DMS79 treated with DMSO at 0.1 percent for 48 hours (cell line): ENCODE data around the gene HOMEZ.
A peak's percentile ranks its signal among the peaks of the same experiment; 100 is the strongest.

Experiments
- DNase-seq: peaks from one replicate; lab custom pipeline; 2025; lab: John Stamatoyannopoulos, UW

Gene HOMEZ

DNA sequence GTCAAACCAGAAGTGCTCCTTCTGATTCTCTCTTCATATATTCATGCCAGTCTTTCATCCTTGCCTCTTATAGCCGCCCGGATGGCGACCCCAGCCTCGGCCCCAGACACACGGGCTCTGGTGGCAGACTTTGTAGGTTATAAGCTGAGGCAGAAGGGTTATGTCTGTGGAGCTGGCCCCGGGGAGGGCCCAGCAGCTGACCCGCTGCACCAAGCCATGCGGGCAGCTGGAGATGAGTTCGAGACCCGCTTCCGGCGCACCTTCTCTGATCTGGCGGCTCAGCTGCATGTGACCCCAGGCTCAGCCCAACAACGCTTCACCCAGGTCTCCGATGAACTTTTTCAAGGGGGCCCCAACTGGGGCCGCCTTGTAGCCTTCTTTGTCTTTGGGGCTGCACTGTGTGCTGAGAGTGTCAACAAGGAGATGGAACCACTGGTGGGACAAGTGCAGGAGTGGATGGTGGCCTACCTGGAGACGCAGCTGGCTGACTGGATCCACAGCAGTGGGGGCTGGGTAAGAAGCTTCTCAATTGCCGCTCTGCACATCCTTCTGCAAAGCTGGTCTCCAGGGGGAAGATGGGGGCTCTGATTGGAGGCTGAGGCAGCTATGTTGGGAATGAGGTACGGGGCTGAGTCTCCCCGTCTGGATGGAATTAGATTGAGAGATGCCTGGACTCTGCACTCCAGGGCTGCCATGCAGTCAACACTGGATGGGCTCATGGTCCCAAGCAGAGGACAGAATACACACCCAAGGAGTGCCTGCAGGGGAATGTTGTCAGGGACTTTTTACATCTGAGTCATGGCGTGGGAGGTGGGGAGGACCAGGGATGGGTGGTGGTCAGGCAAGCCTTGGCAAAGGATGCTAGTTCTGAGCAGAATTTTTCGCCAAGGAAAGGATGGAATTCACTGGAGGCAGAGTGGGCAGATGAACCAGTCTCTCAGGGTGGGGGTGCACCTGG lies 22.0 kb upstream of the HOMEZ start:
- no peak for DNase-seq

DNA sequence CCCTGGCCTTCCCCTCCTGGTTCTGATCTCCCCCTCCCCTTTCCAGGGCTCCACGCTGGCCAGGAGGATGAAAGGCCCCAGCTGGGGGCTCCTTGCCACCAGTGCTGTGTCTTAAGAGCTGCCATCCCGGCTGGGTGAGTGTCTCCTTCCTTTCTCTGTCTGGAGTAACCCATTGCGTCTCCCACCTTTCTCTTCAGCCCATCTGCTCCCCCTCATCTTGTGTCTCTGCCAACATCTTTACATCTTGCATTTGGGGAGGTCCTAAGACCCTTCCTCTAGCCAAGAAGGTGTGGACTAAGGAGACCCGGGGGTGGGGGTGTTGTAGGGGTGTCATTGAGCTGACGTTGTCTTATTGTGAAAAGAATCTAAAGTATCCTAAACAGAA lies 21.2 kb upstream of the HOMEZ start:
- DNase-seq = no peak

DNA sequence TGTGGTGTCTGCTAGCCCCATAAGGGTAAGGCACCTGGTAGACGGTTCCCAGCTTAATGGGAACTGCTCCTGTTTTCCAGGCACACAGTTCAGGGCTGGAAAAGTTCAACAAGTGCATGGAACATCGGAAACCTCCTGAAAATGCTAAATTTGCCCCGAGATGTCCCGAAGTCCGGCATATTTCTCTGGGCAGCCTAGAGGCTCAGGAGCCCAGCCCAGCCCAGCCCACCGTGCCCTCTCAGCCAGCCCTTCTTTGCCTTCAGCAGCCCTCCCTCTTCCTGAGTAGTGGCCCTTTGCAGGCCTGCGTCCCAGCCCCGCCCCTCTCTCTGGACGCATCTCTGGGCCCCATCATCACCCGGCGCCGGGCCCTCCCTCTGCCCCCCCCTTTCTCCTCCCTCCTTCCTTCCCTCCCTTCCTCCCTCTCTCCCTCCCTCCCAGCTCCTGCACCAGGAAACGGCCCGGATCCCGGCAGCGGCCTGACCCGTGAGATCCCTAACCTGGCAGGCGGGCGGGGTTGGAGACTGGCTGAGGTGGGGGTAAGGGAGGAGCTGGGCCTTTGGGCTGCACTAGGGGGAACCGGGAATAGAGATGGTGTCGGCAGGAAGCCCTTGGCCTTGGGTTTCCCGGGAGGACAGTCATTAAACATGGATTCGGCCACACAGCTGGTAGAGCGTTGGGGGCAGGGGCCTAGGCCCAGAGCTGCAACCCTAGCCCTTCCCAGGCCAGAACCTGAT lies 20.6 kb upstream of the HOMEZ start, which contains the start of gene BCL2L2:
TSS of gene BCL2L2 (plus strand) at position 422 of the 734 bp plus-strand sequence. CDS start 935 bp downstream, outside the sequence.
- peak; percentile 93 for DNase-seq

DNA sequence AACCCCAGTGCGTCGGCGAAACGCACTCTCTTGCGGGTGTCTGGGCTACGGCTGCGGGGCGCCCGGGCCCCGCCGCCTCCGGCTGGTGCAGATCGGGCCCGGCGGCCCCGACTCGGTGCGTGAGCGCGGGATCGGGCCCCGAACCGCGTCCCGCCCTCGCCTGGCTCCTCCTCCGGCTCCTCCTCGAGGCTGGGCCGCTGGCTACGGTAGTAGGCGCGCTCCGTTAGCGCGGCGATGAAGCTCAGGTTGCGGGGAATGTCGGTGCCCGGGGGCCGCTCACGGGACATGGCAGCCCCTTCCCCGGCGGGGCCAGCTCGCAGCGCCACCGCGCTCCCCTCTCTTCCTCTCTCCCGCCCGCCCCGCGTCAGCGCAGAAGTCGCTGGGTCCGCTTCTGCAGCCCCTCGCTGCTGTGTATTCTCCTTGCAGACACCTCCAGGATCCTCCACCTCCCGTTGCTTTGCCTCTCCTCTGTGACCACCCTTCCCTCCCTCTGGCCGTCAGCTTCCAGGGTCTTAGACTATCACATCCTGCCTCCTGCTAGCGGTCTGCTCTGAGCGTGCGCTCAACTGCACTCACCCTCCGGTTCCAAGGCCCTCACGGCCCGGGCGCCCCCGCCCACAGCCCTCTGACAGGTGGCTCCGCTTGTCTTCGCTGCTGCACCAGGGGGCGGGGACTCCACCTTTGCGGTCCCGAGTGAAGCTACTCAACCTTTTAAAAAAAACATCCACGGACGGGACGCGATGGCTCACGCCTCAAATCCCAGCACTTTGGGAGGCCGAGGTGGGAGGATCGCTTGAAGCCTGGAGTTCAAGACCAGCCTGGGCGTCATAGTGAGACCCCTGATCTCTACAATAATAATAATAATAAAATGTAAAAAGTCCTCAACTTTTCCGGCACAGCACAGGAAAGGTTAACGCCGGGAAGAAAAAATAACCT lies 16.6 kb upstream of the HOMEZ start, which contains the start of gene PPP1R3E:
TSS of gene PPP1R3E (minus strand) at position 570 of the 936 bp plus-strand sequence. CDS start at position 287, 283 bp downstream.
- DNase-seq = peak; percentile 87

DNA sequence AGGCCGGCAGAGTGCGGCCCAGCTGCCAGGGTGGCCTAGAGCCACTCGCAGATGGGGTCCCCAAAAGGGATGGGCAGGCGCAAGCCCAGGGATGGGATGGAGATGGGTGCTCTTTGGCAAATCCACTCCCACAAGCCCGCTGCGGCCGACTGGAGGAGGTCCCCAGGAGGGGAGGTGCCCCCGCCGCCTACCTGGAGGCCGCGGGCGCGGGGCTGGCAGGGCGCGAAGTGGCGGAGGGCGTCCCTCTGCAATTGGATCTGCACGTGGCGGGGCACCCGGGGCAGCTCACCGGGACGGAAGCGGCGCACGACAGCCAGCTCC lies 16.0 kb upstream of the HOMEZ start:
- DNase-seq = no peak

DNA sequence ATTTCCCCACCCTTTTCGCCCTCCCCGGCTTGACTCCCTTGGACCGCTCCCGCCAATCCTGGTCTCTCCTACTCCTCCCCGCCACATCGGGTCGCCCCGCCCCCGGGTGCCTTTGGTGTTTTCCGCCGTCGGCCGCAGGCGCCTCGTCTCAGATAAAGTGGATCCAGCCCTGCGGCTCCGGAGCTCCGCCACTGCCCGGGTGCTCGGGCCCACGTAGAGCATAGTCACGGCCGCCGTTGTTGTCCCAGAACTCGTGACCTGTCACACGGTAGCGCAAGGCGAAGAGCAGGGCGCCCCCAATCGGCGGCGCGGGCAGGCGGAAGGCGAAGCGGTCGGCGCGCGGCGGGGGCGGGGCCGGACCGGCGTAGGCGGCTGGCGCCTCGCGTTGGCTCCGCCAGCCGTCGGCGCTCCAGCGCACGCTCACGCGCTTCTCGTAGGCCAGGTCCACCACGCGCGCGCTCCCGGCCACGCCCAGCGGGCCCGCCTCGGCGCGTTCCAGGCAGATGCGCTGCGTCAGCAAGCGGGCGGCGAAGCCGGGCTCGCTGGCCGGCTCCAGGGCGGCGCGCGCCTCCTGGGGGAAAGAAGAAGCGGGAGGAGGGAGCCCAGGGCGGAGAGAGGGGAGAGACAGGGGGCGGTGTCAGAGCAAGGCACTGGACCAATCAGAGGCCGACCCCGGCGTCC lies 15.5 kb upstream of the HOMEZ start:
- peak; percentile 100 for DNase-seq

DNA sequence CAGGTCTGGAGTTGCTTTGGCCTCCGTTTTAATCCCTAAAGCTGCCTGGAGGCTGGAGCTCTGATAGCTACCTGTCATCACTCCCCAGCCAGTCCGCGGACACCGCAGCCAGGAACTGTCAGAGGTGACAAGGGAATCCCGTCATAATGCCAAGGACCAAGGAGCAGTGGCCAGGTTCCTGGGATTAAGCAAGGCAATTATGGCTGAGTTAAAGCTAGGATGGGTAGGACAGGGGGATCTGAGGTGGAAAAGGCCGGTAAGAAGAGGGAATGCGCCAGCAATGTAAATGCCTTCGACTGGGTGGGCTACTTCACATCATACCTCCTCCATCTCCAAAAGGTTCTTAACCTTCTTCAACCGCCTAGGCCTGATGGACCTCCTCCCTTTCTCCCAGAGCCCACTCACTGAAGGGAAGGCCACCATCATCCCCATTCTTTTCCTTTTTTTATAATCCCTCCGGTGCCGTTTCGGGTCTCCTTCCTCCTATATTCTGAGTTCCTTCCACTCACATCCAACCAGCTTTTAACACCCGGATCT lies 14.8 kb upstream of the HOMEZ start:
- DNase-seq = peak; percentile 81

DNA sequence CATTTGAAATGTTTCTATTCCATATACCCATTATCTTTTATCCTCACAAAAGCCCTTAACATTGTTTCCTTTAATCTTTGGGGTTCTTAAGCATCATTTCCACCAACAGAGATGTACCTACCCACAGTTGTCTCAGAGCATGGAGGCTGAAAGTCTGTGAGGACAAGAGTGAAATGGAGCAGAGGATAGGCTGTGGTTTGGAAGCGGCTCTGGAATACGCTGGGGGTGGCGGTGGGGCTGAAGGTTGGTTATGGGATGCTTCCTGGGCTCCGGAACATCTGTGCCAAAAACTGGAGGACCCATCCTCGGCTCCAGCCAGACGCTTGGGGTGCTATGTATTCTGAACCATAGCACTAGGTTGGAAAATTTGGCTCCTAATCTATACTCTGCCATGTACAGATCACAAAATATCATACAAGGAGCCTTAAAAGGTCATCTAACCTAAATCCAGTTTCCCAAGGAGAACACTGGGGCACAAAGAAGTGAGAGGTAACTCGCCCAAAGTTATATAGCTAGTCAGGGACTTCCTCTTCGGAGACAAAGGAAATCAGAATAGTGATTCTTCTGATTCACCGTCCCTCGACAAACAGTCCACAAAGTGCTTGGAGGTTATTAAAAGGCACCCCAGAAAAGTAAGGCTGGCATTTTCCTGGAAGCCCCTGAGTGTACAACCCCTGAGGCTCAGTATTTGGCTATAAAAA lies 14.2 kb upstream of the HOMEZ start:
- no peak for DNase-seq

DNA sequence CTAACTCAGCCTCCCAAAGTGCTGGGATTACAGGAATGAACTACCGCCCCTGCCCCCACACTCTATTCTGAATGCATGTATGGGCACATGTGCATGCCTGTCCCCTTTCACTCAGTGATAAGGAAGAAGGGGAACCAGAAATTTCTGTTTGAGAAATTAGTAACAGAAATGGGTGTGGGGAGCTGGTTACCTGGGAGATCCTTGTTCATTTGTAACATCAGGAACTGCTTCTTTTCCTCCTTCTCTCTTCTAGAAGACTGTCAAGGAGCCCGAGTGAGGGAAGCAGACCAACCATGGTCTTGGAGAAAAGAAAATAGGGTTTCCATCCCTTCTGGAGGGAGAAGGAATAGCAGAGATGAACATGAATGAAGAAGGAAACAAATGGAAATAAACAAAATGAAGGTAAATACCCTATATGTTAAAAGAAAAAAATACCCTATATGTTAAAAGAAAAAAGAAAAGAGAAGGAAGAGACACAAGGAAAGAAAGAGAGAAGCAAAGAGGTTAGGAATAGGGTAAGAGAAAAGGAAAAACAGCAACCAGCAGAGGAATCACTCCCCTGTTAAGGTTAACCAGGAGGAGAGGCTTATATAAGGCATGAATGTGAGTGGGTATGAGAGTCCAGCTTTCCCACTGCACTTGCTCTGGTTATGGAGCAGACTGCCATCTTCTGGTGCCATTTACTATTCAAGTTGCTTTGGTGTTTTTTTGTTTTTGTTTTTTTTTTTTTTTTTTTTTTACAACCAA lies 13.5 kb upstream of the HOMEZ start:
- DNase-seq = peak; percentile 40

DNA sequence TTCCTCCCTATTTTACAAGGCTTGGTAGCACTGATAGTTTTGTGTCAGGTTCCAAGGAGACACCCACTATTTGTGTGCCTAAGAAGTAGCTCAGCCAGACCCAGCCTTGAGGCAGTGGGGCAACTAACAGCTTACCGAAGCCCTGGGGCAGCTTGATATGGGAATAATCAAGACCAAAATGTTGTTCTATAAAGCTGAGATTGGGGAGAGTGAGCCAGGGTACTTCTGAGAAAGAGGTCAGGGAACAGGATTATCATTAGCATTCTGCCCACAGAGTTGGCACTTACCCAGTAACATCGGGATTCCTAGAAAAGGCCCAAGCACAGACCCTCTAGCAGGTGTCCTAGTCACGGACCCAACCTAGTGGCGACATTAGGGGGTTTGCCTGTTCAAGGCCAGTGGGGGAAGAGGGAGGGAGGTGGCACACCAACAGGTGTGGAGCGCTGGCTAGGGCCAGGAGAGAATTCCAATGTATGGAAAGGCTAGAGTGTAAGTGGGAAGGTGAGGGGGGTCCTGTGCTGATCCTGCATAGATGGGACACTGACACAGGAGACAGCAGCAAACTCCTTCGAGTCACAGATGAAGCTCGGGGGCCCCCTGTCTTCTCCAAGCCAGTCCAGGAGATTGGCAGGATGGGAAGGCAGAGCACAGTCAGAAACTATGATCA lies 11.8 kb upstream of the HOMEZ start:
- DNase-seq = no peak

DNA sequence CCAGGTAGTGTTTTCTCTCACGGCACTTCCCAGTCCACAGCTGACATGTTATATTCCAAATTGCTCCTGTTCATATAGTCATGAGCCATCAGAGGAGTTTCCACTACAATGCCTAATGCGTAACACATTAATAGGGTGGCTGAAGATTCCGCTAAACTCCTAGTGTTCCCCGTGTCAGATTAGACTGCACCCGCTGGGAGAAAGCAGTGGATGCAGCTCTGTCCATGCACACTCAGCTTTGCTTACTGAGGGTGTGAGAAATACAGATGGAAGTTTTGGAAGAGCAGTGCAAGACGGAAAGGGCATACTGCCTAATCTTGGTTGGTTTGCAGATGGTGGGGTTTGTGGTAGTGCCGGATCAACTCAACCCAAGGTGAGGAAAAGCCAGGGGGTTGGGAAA lies 11.2 kb upstream of the HOMEZ start:
- DNase-seq = no peak

DNA sequence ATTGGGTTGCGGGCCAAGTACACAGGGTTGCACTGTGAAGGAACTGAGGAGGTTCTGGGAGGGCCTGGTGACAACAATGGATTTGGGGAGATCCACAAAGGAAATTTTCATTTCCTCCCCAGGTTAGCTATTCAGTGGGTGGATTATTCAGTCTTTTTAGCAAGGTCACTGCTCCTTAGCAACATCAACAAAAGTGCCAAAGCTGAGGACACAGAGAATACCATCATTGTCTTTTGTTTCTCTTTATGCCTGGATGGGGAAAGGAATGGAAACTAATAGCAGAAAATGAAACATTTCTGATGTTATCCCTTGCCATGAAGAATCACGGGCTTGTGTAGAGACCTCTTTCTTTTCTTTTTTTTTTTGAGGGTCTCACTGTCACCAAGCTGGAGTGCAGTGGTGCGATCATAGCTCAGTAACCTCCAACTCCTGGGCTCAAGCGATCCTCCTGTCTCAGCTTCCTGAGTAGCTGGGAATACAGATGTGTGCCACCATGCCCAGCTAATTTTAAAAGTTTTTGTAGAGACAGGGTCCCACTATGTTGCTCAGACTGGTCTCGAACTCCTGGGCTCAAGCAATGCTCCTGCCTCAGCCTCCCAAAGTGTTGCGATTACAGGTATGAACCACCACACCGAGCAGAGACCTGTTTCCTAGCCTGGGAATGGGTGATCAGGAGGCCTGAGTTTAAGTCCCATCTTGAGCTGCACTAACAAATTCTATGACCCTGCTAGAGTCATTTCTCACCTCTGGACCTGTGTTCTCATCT lies 10.3 kb upstream of the HOMEZ start:
- no peak for DNase-seq

DNA sequence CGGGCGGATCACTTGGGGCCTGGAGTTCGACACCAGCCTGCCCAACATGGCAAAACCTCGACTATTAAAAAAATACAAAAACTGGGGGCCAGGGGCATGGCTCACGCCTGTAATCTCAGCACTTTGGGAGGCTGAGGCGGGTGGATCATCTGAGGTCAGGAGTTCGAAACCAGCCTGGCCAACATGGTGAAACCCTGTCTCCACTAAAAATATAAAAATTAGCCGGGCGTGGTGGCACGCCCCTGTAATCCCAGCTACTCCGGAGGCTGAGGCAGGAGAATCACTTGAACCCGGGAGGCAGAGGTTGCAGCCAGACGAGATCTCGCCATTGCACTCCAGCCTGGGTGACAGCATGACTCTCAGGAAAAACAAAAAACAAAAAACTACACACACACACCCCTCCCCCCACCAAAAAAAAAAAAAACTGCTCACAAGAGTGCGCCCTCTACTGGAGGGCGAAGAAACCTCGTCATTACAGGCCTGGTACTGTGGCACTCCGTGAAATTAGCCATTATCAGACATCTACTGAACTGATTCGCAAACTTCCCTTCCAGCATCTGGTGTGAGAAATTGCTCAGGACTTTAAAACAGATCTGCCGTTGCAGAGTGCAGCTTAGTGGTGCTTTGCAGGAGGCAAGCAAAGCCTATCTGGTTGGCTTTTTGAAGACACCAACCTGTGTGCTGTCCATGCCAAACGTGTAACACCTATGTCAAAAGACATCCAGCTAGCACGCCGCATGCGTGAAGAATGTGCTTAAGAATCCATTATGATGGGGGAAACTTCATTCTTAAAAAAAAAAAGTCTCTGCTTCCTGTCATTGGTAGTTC lies 9.0 kb upstream of the HOMEZ start:
- DNase-seq = peak; percentile 26

DNA sequence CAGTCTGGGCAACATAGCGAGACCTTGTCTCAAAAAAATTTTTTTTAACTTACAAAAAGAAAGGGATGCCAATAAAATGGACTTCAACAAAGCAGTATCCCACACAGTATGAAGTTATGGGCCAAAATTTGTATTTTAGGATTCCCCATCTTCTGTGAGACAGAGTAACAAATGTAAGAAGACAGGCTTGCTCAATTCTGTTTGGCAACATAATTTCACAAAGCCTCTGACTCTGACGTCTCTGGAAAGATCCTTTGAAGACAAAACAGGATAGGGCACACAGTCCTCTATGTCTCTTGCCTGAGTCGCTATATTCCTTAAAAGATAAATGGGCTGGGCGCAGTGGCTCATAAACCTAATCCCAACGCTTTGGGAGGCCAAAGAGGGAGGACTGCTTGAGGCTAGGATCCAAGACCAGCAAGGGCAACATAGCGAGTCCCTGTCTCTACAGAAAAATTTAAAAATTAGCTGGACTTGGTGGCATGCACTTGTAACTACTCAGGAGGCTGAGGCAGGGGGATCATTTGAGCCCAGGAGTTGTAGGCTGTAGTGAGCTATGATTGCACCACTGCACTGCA lies 1.1 kb upstream of the HOMEZ start:
- DNase-seq = no peak

DNA sequence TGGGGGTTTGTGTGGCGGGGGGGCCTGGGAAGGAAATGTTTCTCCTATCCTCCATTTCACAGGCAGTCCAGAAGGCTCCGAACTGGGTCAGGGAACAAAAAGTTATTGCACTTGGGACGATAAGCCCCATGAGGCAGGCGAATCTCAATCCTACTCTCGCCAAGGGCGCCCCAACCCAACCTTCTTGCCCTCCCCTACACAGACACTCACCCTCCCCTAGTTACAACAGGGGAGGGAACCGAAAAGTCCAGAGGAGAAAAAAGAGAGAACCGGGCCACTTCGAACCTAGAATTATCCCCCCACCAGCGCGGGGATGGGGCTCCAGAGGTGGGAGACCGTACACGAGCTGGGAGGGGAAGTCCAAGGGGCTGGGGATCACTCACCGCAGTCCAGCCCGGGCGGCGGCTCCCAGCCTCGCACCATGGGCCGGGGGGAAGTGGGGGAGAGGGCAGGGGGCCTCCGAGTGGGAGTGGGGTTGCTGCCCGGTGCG lies 357 bp downstream of the HOMEZ start:
- no peak for DNase-seq

DNA sequence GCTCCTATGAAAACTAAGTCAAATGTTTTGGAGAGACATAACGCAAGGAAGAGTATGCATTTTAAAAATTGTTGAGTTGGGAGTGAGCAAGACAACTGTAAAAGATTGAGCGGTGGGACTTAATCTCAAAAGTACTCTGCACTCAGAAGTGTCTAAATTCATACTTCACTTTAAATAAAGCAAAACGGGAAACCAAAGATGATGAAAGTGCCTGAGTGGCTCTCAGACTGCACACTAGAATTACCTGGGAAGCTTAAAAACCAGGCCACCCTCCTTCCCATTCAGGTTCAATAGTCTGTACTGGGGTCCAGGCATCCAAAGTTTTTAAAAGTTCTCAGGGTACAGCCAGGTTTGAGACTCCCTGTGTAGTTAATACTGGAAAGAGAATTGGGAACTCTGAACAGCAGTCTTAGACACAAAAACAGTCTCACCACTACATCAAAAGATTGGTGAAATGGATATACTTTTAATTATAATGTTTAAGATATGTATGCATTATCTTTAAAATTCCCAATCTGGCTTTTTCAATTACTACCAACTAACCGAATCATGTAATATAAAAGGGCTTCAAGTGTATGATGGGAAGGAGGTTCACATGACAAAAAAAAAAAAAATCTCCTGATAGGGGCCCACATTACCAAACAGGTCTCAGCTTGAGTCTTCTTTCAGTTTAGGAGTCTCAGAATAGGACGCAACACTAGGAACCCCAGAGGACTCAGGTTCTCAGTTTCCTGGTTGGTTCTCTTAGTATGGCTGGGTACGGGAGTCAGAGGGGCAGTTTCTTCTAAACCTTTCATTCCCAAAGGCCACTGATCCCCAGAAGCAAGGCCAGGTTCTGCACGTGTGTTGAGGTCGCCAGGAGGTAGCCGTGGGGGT lies 1.0 kb downstream of the HOMEZ start:
- DNase-seq = peak; percentile 25
